ENCODE measurements around the gene NFATC2IP.

GRCh38 chr16:28905229-28905754, 45.4 kb upstream of the NFATC2IP start:
- no peak for TF ChIP-seq CTCF (optimal IDR thresholded peaks at IDR 0.05 in 1 of 3, IDR thresholded peaks at IDR 0.05 in 1 of 3, conservative IDR thresholded peaks at IDR 0.05 in 1 of 3; ENCODE audit: extremely low read depth in 1 of 3, insufficient read depth in 2 of 3, low read length in 3 of 3)
- TF ChIP-seq EZH2 (IDR thresholded peaks at IDR 0.05; ENCODE audit: low read length) = no peak
